K562 (cell line): Measurements from ENCODE around the gene TMEM200B. TPM values are rescaled to one million over a fixed set of nuclear protein-coding genes. Genes with fewer than 3 reads are reported as not detected.

Experiments
- ATAC-seq: fragments of 200-7000 bp; cut with Tn5 transposase; 3 replicates; pipeline ENCODE4 v1.9.1; 2020; ENCODE audit warnings: moderate library complexity
- BruUV-seq: library from RNA; stranded (reverse); fragments of 400-500 nt; replicated peaks from 2 replicates; lab custom pipeline; 2021; lab: Mats Ljungman, UMichigan
- CTCF ChIA-PET: fragments of 300-600 bp; formaldehyde crosslinking; extraction: SDS; loops from one replicate; lab custom pipeline; 2021; ENCODE audit warnings: low intra/inter-chr PET ratio; lab: Yijun Ruan, JAX
- POLR2A ChIA-PET: fragments of 300-600, 350-650 bp; sonication (Branson Sonifier 250); formaldehyde crosslinking; extraction: SDS; loops from one replicate; lab custom pipeline; 2021; ENCODE audit warnings: antibody characterized with exemption, inconsistent platforms; lab: Yijun Ruan, JAX
- DNase-seq, 4 experiments: peaks; one replicate each; pipeline versions ENCODE4 v3.0.0 to v3.0.0-alpha.2; 2011 to 2018; ENCODE audit warnings: low spot score in 3 of 4, mixed read lengths in 3 of 4; ENCODE audit errors: extremely low read depth in 1 of 4
- FAIRE-seq: peaks from 2 replicates; lab custom pipeline; 2011; peaks lifted over from hg19 to GRCh38; lab: Jason Lieb, UNC
- H2AFZ ChIP-seq: 2 replicates; pipeline ENCODE4 v1.6.0; 2011; ENCODE audit warnings: low read depth, low read length, control low read depth, inconsistent platforms
- H3K27ac ChIP-seq: fragments of 200-600 bp; 3 replicates; pipeline ENCODE4 v1.8.0; 2011; ENCODE audit warnings: low read depth, mild to moderate bottlenecking, control low read depth, inconsistent platforms, low read length, moderate library complexity, mixed read lengths; ENCODE audit errors: extremely low read depth
- H3K27me3 ChIP-seq, 2 experiments: fragments of 300-600 bp in 1 of 2; 2 replicates in 1 of 2; 3 replicates in 1 of 2; pipeline versions ENCODE4 v1.6.0 to v1.8.0; 2011; ENCODE audit warnings: inconsistent platforms in 2 of 2, low read length in 2 of 2, mild to moderate bottlenecking in 1 of 2, mixed read lengths in 1 of 2, moderate library complexity in 1 of 2; ENCODE audit not compliant: control insufficient read depth in 2 of 2, insufficient read depth in 2 of 2
- H3K36me3 ChIP-seq: fragments of 300-600 bp; 3 replicates; pipeline ENCODE4 v1.8.0; 2011; ENCODE audit warnings: mild to moderate bottlenecking, low read length, inconsistent platforms; ENCODE audit not compliant: control insufficient read depth, insufficient read depth
- H3K4me1 ChIP-seq, 2 experiments: fragments of 200-600 bp in 1 of 2; replicated peaks in 1 of 2; 2 replicates in 1 of 2; 3 replicates in 1 of 2; pipeline versions ENCODE4 v1.5.1 to v1.8.0; 2011; ENCODE audit warnings: inconsistent platforms in 2 of 2, low read length in 2 of 2, mild to moderate bottlenecking in 1 of 2, mixed read lengths in 1 of 2, moderate library complexity in 1 of 2; ENCODE audit not compliant: control insufficient read depth in 2 of 2, insufficient read depth in 2 of 2
- H3K4me2 ChIP-seq: 2 replicates; pipeline ENCODE4 v1.6.1; 2011; ENCODE audit warnings: low read length, control low read depth, inconsistent platforms, mixed read lengths; ENCODE audit not compliant: insufficient read depth
- H3K4me3 ChIP-seq: fragments of 200-600 bp; sonication (generic), shearing (Covaris generic); 2 replicates; pipeline ENCODE4 v1.5.1; 2016; ENCODE audit warnings: control low read depth, inconsistent platforms
- H3K79me2 ChIP-seq: fragments of 200-600 bp; 3 replicates; pipeline ENCODE4 v1.8.0; 2011; ENCODE audit warnings: low read length, inconsistent platforms; ENCODE audit not compliant: control insufficient read depth, insufficient read depth
- H3K9ac ChIP-seq, 2 experiments: 2 replicates each; pipeline versions ENCODE4 v1.6.0 to v1.6.1; 2011; ENCODE audit warnings: low read depth in 2 of 2, low read length in 2 of 2, control low read depth in 1 of 2, inconsistent platforms in 1 of 2, mild to moderate bottlenecking in 1 of 2, mixed read lengths in 1 of 2; ENCODE audit not compliant: insufficient read depth in 1 of 2
- H3K9me1 ChIP-seq: one replicate; pipeline ENCODE4 v1.6.0; 2011; ENCODE audit warnings: inconsistent platforms, mild to moderate bottlenecking, low read length, moderate library complexity; ENCODE audit not compliant: control insufficient read depth, insufficient read depth
- H3K9me3 ChIP-seq: replicated peaks from 2 replicates; pipeline ENCODE4 v1.5.1; 2011; ENCODE audit warnings: low read depth, low read length, inconsistent platforms; ENCODE audit not compliant: control insufficient read depth, insufficient read depth
- H4K20me1 ChIP-seq: replicated peaks from 2 replicates; pipeline ENCODE4 v1.6.1; 2011; ENCODE audit warnings: low read length, inconsistent platforms, mixed read lengths; ENCODE audit not compliant: control insufficient read depth, insufficient read depth
- CAMTA2 ChIP-seq: fragments of 250-450 bp; sonication (Bioruptor Pico); conservative IDR thresholded peaks from 2 replicates; pipeline ENCODE4 v1.5.1; 2022
- CC2D1A ChIP-seq: fragments of 450-650 bp; IDR thresholded peaks from 2 replicates; pipeline ENCODE4 v1.6.1; 2017; ENCODE audit warnings: mild to moderate bottlenecking
- HES1 ChIP-seq: fragments of 450-650 bp; IDR thresholded peaks from 2 replicates; pipeline ENCODE4 v1.6.1; 2016; ENCODE audit warnings: low read depth, mild to moderate bottlenecking, moderate library complexity
- HOXB6 ChIP-seq: fragments of 250-450 bp; sonication (Bioruptor Pico); IDR thresholded peaks from 2 replicates; pipeline ENCODE4 v1.5.1; 2022; ENCODE audit warnings: mild to moderate bottlenecking, borderline replicate concordance
- NEUROD1 ChIP-seq: fragments of 150-350 bp; IDR thresholded peaks from 2 replicates; pipeline ENCODE4 v1.6.1; 2014; ENCODE audit warnings: borderline replicate concordance, low read length, low read depth; ENCODE audit not compliant: partially characterized antibody
- NONO ChIP-seq, 2 experiments: fragments of 200-400 bp in 1 of 2; fragments of 450-650 bp in 1 of 2; formaldehyde crosslinking in 1 of 2; IDR thresholded peaks; 2 replicates each; pipeline ENCODE4 v1.6.1; 2017; ENCODE audit warnings: low read depth in 2 of 2, mild to moderate bottlenecking in 2 of 2, moderate library complexity in 2 of 2, low read length in 1 of 2
- NUFIP1 ChIP-seq: fragments of 450-650 bp; IDR thresholded peaks from 2 replicates; pipeline ENCODE4 v1.6.1; 2018; ENCODE audit not compliant: partially characterized antibody
- POLR2AphosphoS5 ChIP-seq: IDR thresholded peaks from 2 replicates; pipeline ENCODE4 v1.6.1; 2011; ENCODE audit warnings: mild to moderate bottlenecking, low read depth, low read length, moderate library complexity; ENCODE audit not compliant: control insufficient read depth, insufficient read depth
- REST ChIP-seq, 2 experiments: fragments of 450-650 bp; formaldehyde crosslinking in 1 of 2; IDR thresholded peaks; 2 replicates each; pipeline versions ENCODE4 v1.4.0 to v1.6.1; 2014 to 2020; ENCODE audit warnings: mild to moderate bottlenecking in 2 of 2, borderline replicate concordance in 1 of 2, low read depth in 1 of 2
- SNRNP70 ChIP-seq: fragments of 200-400 bp; formaldehyde crosslinking; optimal IDR thresholded peaks from 2 replicates; pipeline ENCODE3; 2017; ENCODE audit warnings: low read depth, low read length
- TFAP4 ChIP-seq: sonication (generic); formaldehyde crosslinking; IDR thresholded peaks from 2 replicates; pipeline ENCODE4 v1.8.0; 2022; ENCODE audit warnings: missing genetic modification reagents, mild to moderate bottlenecking, moderate library complexity, borderline replicate concordance
- ZNF76 ChIP-seq: fragments of 250-450 bp; sonication (Bioruptor Pico); IDR thresholded peaks from 2 replicates; pipeline ENCODE4 v1.4.0; 2020; ENCODE audit warnings: mild to moderate bottlenecking, moderate library complexity, borderline replicate concordance
- WGBS: fragments of 100-300 bp; shearing (Covaris generic); methylation state at CpG from one replicate; pipeline ENCODE4 v1.1.6; 2016; ENCODE audit warnings: low coverage, mixed read lengths; ENCODE audit not compliant: insufficient coverage; ENCODE audit errors: missing lambda C conversion rate; 5-methylcytosine and 5-hydroxymethylcytosine counted together
- in situ Hi-C: fragments of 300-500 bp; cut with MboI; formaldehyde crosslinking; loops from 4 replicates; pipeline ENCODE4 v1.15.0; 2018; ENCODE audit warnings: inconsistent platforms, mixed read lengths
- intact Hi-C: fragments of 100-400 bp; cut with micrococcal nuclease; formaldehyde crosslinking; loops from 2 replicates; pipeline ENCODE4 v1.14.2; 2022
- polyA plus RNA-seq, 8 experiments: library from polyadenylated mRNA; depleted of rRNA in 4 of 8; stranded (reverse) in 5 of 8; unstranded in 3 of 8; fragments of >200 nt; fragmentation: Nextera tagmentation in 2 of 8; fragmentation: Illumina TruSeq in 1 of 8; extraction: Ambion mirVana in 2 of 8; extraction: Trizol in 1 of 8; gene quantifications; 2 replicates each; pipeline versions ENCODE4 v1.2.1 to v1.2.3, GENCODE V29; 2011 to 2014; ENCODE audit warnings: inconsistent platforms in 1 of 8, missing spikeins in 1 of 8
- total RNA-seq, 7 experiments: library from RNA; depleted of rRNA in 6 of 7; stranded (reverse); fragments of >200 nt in 6 of 7; fragmentation: Illumina TruSeq in 2 of 7; extraction: Trizol in 2 of 7; gene quantifications; 2 replicates each; pipeline versions ENCODE4 v1.2.1 to v1.2.3, GENCODE V29; 2011 to 2021; ENCODE audit warnings: low replicate concordance in 1 of 7

The TMEM200B gene
- total and polyA plus RNA-seq, 9 of the 15 experiments (the other 6 are each of a cell fraction or from before 2014, with no cell fraction given): 0.04 to 0.35 (median 0.10) TPM; not detected in 1

- H3K9ac ChIP-seq: no peak overlapping the region
- H3K9me1 ChIP-seq: no peaks in the 10 kb centered on the region
- H2AFZ ChIP-seq: no peak overlapping the region
- H3K79me2 ChIP-seq: no peaks in the 10 kb centered on the region
- peaks cover 6 to 41% of the 10 kb centered on the region in 2 experiments; a peak in 4 of 5 replicates for H3K4me1 ChIP-seq
- no TSS peak for BruUV-seq
- in situ Hi-C loops: no loop called here
- no peaks in the 10 kb centered on the region for H4K20me1 ChIP-seq
- H3K4me3 ChIP-seq: no peak overlapping the region
- no peak for FAIRE-seq
- DNase-seq: no peak
- H3K9me3 ChIP-seq: no peaks in the 10 kb centered on the region
- H3K36me3 ChIP-seq: peaks cover 38% of the 10 kb centered on the region
- H3K27ac ChIP-seq: no peak overlapping the region
- H3K4me2 ChIP-seq: no peak overlapping the region
- ChIA-PET POLR2A (interaction anchor here (0.6 to 1.4 kb wide), 6 partner anchors 8 to 38 kb away, joined by 3 to 5 read pairs (median 4); no protein-coding TSS in a partner anchor), CTCF (no interaction called here)
- ATAC-seq: no peak
- 97% methylated on average over 29 of the region's 42 CpGs for WGBS
- no peaks in the 10 kb centered on the region for H3K27me3 ChIP-seq
- intact Hi-C loops: no loop called here
- TF ChIP-seq CC2D1A: no peak
- 0 out of 2 replicates have a peak, but pooled peaks have one; percentile 17 for TF ChIP-seq POLR2AphosphoS5
- TF ChIP-seq HOXB6 (CRISPR knock-in tag): no peak
- TF ChIP-seq NEUROD1: no peak
- TF ChIP-seq CAMTA2: no peak
- no peak for TF ChIP-seq HES1
- no peak for TF ChIP-seq SNRNP70
- no peak for TF ChIP-seq NONO (IDR thresholded peaks at IDR 0.05; ENCODE audit: low read depth in 2 of 2, low read length in 1 of 2)
- TF ChIP-seq ZNF76: no peak
- TF ChIP-seq REST (IDR thresholded peaks at IDR 0.05; ENCODE audit: borderline replicate concordance): no peak
- TF ChIP-seq REST (CRISPR knock-in tag; IDR thresholded peaks at IDR 0.05; ENCODE audit: low read depth): no peak
- no peak for TF ChIP-seq TFAP4 (CRISPR knock-in tag)
- no peak for TF ChIP-seq NUFIP1
Measured at GRCh38 chr1:29120947-29121485, 2.7 kb downstream of the TMEM200B start.
